ENCODE measurements around the gene TUBE1.

TUBE1 gene

GRCh38 chr6:112085286-112086065 lies 1.8 kb downstream of the TUBE1 start:
- H3K27ac Mint-ChIP-seq, result no peak overlapping the region
- TF ChIP-seq CTCF (IDR thresholded peaks at IDR 0.05), result no peak
- H3K4me3 Mint-ChIP-seq, result peak overlapping the region; percentile 59
- H3K27me3 Mint-ChIP-seq (ENCODE audit: low read depth, poor library complexity), result peaks cover 7% of the 10 kb centered on the region
- DNase-seq, result no peak
- H3K9me3 Mint-ChIP-seq, result no peaks in the 10 kb centered on the region
- peaks cover 9% of the 10 kb centered on the region for H3K4me1 Mint-ChIP-seq
- peaks cover 21% of the 10 kb centered on the region for H3K36me3 Mint-ChIP-seq (ENCODE audit: low read depth)

- TF ChIP-seq CTCF (IDR thresholded peaks at IDR 0.05), result no peak
- Mint-ChIP-seq H3K4me1 (peaks cover 9% of the 10 kb centered on the region), H3K4me3 (no peak overlapping the region), H3K36me3 (ENCODE audit: low read depth) (peaks cover 26% of the 10 kb centered on the region), H3K27me3 (ENCODE audit: low read depth, poor library complexity) (no peaks in the 10 kb centered on the region), H3K9me3 (no peaks in the 10 kb centered on the region), H3K27ac (no peak overlapping the region)
- no peak for DNase-seq
Measured at GRCh38 chr6:112081569-112081968, 5.7 kb downstream of the TUBE1 start.

- no peak for TF ChIP-seq CTCF (IDR thresholded peaks at IDR 0.05)
- Mint-ChIP-seq H3K27me3 (ENCODE audit: low read depth, poor library complexity) (no peaks in the 10 kb centered on the region), H3K27ac (no peak overlapping the region), H3K36me3 (ENCODE audit: low read depth) (peaks cover 5% of the 10 kb centered on the region), H3K4me3 (no peak overlapping the region), H3K9me3 (no peaks in the 10 kb centered on the region), H3K4me1 (no peaks in the 10 kb centered on the region)
- no peak for DNase-seq
Measured at GRCh38 chr6:112066606-112067005, 20.7 kb downstream of the TUBE1 start.

GRCh38 chr6:112065426-112065986 lies 21.8 kb downstream of the TUBE1 start:
- Mint-ChIP-seq H3K4me1 (no peaks in the 10 kb centered on the region), H3K27me3 (ENCODE audit: low read depth, poor library complexity) (no peaks in the 10 kb centered on the region), H3K4me3 (no peak overlapping the region), H3K27ac (no peak overlapping the region), H3K36me3 (ENCODE audit: low read depth) (peaks cover 4% of the 10 kb centered on the region), H3K9me3 (no peaks in the 10 kb centered on the region)
- no peak for DNase-seq
- no peak for TF ChIP-seq CTCF (IDR thresholded peaks at IDR 0.05)

GRCh38 chr6:112062966-112063365 lies 24.3 kb downstream of the TUBE1 start:
- no peak for DNase-seq
- Mint-ChIP-seq H3K4me1 (no peaks in the 10 kb centered on the region), H3K4me3 (no peak overlapping the region), H3K36me3 (ENCODE audit: low read depth) (no peaks in the 10 kb centered on the region), H3K9me3 (no peaks in the 10 kb centered on the region), H3K27me3 (ENCODE audit: low read depth, poor library complexity) (no peaks in the 10 kb centered on the region), H3K27ac (no peak overlapping the region)
- TF ChIP-seq CTCF (IDR thresholded peaks at IDR 0.05), result no peak

GRCh38 chr6:112061605-112062004 lies 25.7 kb downstream of the TUBE1 start:
- Mint-ChIP-seq H3K36me3 (ENCODE audit: low read depth) (no peaks in the 10 kb centered on the region), H3K9me3 (no peaks in the 10 kb centered on the region), H3K27me3 (ENCODE audit: low read depth, poor library complexity) (no peaks in the 10 kb centered on the region), H3K4me1 (no peaks in the 10 kb centered on the region), H3K4me3 (no peak overlapping the region), H3K27ac (no peak overlapping the region)
- no peak for DNase-seq
- TF ChIP-seq CTCF (IDR thresholded peaks at IDR 0.05), result no peak
